WI38 (cell line): ENCODE measurements around the gene ALKBH4.

Experiments used
- H3K4me3 ChIP-seq: 2 replicates; pipeline ENCODE4 v1.5.1; 2011; ENCODE audit warnings: low read depth, mild to moderate bottlenecking, control low read depth, low read length
- TF ChIP-seq, protein P1 (sequence below): IDR thresholded peaks from 2 replicates; pipeline ENCODE4 v1.5.1; 2012; ENCODE audit warnings: low read depth, mild to moderate bottlenecking, control low read depth, low read length

The ALKBH4 gene

GRCh38 chr7:102431617-102432298, 32.9 kb downstream of the ALKBH4 start:
- no peak overlapping the region for H3K4me3 ChIP-seq
- TF ChIP-seq, protein P1, sequence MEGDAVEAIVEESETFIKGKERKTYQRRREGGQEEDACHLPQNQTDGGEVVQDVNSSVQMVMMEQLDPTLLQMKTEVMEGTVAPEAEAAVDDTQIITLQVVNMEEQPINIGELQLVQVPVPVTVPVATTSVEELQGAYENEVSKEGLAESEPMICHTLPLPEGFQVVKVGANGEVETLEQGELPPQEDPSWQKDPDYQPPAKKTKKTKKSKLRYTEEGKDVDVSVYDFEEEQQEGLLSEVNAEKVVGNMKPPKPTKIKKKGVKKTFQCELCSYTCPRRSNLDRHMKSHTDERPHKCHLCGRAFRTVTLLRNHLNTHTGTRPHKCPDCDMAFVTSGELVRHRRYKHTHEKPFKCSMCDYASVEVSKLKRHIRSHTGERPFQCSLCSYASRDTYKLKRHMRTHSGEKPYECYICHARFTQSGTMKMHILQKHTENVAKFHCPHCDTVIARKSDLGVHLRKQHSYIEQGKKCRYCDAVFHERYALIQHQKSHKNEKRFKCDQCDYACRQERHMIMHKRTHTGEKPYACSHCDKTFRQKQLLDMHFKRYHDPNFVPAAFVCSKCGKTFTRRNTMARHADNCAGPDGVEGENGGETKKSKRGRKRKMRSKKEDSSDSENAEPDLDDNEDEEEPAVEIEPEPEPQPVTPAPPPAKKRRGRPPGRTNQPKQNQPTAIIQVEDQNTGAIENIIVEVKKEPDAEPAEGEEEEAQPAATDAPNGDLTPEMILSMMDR: no peak

- TF ChIP-seq, protein P1: no peak
- no peak overlapping the region for H3K4me3 ChIP-seq
Observed at GRCh38 chr7:102429141-102429899, 35.3 kb downstream of the ALKBH4 start.

DNA sequence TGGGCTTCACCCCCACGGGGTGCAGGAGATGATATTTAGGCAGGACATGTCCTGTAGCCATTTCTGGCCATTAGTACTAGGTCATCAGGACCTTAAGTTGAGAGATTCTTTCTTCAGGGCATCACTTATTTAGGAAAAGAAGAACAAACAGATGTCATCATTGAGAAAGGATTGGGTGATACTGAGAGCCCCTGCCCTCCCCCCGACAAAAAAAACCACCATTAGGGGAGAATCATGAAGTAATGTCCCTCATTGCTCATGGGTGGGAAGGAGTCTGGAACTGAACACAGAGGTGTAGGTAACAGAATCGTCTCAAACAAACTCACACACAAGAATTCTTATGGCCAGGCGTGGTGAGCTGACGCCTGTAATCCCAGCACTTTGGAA, 37.7 kb downstream of the ALKBH4 start:
- H3K4me3 ChIP-seq: no peak overlapping the region
- TF ChIP-seq, protein P1: no peak

- TF ChIP-seq, protein P1: no peak
- H3K4me3 ChIP-seq: no peak overlapping the region
Observed at GRCh38 chr7:102426268-102427018, 38.2 kb downstream of the ALKBH4 start.

DNA sequence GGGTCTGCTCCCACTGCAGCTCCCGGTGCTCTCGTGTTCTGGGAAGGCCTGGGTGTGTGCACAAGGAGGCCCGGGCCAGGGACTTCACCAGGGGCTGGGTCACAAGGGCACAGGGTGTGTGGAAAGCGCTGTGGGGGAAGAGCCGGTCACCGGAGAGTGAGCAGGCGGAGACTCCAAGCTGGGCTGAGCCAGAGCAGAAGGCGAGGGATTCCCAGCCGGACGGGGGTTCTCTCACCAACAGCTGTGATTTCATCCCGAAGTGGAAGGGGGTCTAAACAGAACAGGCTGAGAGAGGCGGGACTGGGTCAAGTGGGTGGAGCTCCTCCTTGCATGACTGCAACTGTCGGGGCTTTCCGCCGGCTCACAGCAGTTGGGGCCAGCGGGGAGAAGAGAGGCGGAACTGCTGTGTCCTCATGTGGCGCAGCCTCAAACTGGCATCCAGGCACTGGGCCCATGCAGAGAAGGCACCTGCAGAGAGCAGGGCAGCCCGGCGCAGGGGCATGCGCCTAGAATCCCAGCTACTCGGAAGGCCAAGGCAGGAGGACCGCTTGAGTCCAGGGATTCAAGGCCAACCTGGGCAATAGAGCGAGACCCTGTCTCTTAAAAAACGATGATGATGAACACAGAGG, 38.9 kb downstream of the ALKBH4 start:
- no peak overlapping the region for H3K4me3 ChIP-seq
- TF ChIP-seq, protein P1: no peak

DNA sequence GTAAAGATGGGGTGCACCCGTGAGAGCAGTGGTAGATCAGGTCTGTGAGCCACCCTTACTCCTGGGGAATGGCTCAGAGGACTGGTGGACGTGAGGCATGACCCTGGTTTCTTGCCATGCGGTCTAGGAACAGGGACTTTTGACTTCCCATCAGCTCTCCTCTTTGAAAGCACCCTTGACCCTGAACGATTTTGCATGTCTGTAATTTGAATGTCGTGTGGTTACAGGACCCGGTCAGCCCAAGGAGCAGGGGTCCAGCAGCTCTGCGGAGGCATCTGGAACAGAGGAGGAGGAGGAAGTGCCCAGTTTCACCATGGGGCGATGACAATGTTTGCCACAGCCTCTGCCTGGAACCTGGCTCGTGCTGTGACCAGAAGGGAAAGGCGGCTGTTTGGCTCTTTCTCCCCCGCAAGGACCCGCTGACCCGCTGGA, 39.9 kb downstream of the ALKBH4 start:
- TF ChIP-seq, protein P1: no peak
- H3K4me3 ChIP-seq: no peak overlapping the region
